Neuronal stem cell (in vitro differentiated cells): ENCODE data around the gene TMEM11.

Source experiments
- DNase-seq: peaks from one replicate; pipeline ENCODE4 v3.0.0-alpha.2; 2013; ENCODE audit warnings: low spot score
- H2AFZ ChIP-seq: one replicate; pipeline ENCODE4 v1.6.1; 2013; ENCODE audit warnings: mild to moderate bottlenecking, low read length, inconsistent platforms
- H2AK5ac ChIP-seq: 2 replicates; pipeline ENCODE4 v1.6.1; 2013; ENCODE audit warnings: low read depth, mild to moderate bottlenecking, inconsistent platforms, low read length, moderate library complexity, mixed read lengths
- H2BK120ac ChIP-seq: 2 replicates; pipeline ENCODE4 v1.6.1; 2013; ENCODE audit warnings: low read depth, mild to moderate bottlenecking, inconsistent platforms, low read length, moderate library complexity, mixed read lengths
- H2BK12ac ChIP-seq: one replicate; pipeline ENCODE4 v1.6.1; 2013; ENCODE audit warnings: low read length, inconsistent platforms
- H2BK15ac ChIP-seq: 2 replicates; pipeline ENCODE4 v1.6.1; 2013; ENCODE audit warnings: mild to moderate bottlenecking, low read length, inconsistent platforms, mixed read lengths
- H2BK5ac ChIP-seq: one replicate; pipeline ENCODE4 v1.6.1; 2013; ENCODE audit warnings: inconsistent platforms, mild to moderate bottlenecking, low read length, moderate library complexity
- H3K14ac ChIP-seq: one replicate; pipeline ENCODE4 v1.6.1; 2013; ENCODE audit warnings: low read length, inconsistent platforms
- H3K18ac ChIP-seq: 2 replicates; pipeline ENCODE4 v1.6.1; 2013; ENCODE audit warnings: low read length, inconsistent platforms
- H3K23ac ChIP-seq: 2 replicates; pipeline ENCODE4 v1.6.1; 2013; ENCODE audit warnings: low read depth, mild to moderate bottlenecking, mixed read lengths, low read length, inconsistent platforms; ENCODE audit not compliant: poor library complexity
- H3K27ac ChIP-seq: replicated peaks from 3 replicates; pipeline ENCODE4 v1.5.1; 2013; ENCODE audit warnings: low read length, inconsistent platforms
- H3K27me3 ChIP-seq, 3 experiments: 2 replicates each; pipeline ENCODE4 v1.6.1; 2013; ENCODE audit warnings: low read length in 3 of 3, mild to moderate bottlenecking in 2 of 3, inconsistent platforms in 1 of 3, low read depth in 1 of 3, mixed read lengths in 1 of 3, moderate library complexity in 1 of 3; ENCODE audit not compliant: control insufficient read depth in 3 of 3, insufficient read depth in 3 of 3
- H3K36me3 ChIP-seq, 2 donors: replicated peaks in 1 of 2; 2 replicates each; pipeline ENCODE4 v1.6.1; 2013; ENCODE audit warnings: low read length in 2 of 2; ENCODE audit not compliant: control insufficient read depth in 2 of 2, insufficient read depth in 2 of 2
- H3K4ac ChIP-seq: 2 replicates; pipeline ENCODE4 v1.6.1; 2013; ENCODE audit warnings: inconsistent platforms, mild to moderate bottlenecking, low read length, moderate library complexity
- H3K4me1 ChIP-seq, 2 donors: 1 replicate in 1 of 2; 2 replicates in 1 of 2; pipeline ENCODE4 v1.6.1; 2013; ENCODE audit warnings: low read length in 2 of 2, low read depth in 1 of 2; ENCODE audit not compliant: control insufficient read depth in 2 of 2, insufficient read depth in 1 of 2
- H3K4me2 ChIP-seq: one replicate; pipeline ENCODE4 v1.6.1; 2013; ENCODE audit warnings: mild to moderate bottlenecking, low read length, inconsistent platforms; ENCODE audit not compliant: insufficient read depth, poor library complexity, severe bottlenecking
- H3K4me3 ChIP-seq, 2 donors: 2 replicates each; pipeline ENCODE4 v1.5.1; 2013; ENCODE audit warnings: low read length in 2 of 2, mild to moderate bottlenecking in 2 of 2, inconsistent platforms in 1 of 2, moderate library complexity in 1 of 2
- H3K79me1 ChIP-seq: one replicate; pipeline ENCODE4 v1.6.1; 2013; ENCODE audit warnings: low read depth, mild to moderate bottlenecking, inconsistent platforms, low read length, moderate library complexity
- H3K9ac ChIP-seq: one replicate; pipeline ENCODE4 v1.6.1; 2013; ENCODE audit warnings: mild to moderate bottlenecking, low read depth, low read length, inconsistent platforms; ENCODE audit not compliant: poor library complexity
- H3K9me3 ChIP-seq, 2 donors: replicated peaks in 1 of 2; 2 replicates each; pipeline versions ENCODE3 to v1.6.1; 2013; ENCODE audit warnings: low read length in 2 of 2, mild to moderate bottlenecking in 2 of 2, inconsistent platforms in 1 of 2, low read depth in 1 of 2, mixed read lengths in 1 of 2, moderate library complexity in 1 of 2; ENCODE audit not compliant: control insufficient read depth in 2 of 2, insufficient read depth in 1 of 2
- H4K8ac ChIP-seq: one replicate; pipeline ENCODE4 v1.6.1; 2013; ENCODE audit warnings: low read depth, mild to moderate bottlenecking, inconsistent platforms, low read length, moderate library complexity
- H4K91ac ChIP-seq: one replicate; pipeline ENCODE4 v1.6.1; 2013; ENCODE audit warnings: low read length, low read depth, mild to moderate bottlenecking, inconsistent platforms; ENCODE audit not compliant: poor library complexity
- whole genome bisulfite sequencing, 2 donors: extraction: QIAGEN DNeasy Blood & Tissue Kit; methylation state at CpG; one replicate each; pipeline ENCODE4 v1.1.7; 2013; ENCODE audit warnings: missing lambda C conversion rate in 2 of 2, mixed read lengths in 1 of 2; ENCODE audit not compliant: insufficient read length in 2 of 2, insufficient replicate concordance in 1 of 2; ENCODE audit errors: extremely low coverage in 2 of 2; 5-methylcytosine and 5-hydroxymethylcytosine counted together

Gene TMEM11

GRCh38 chr17:21199311-21199710 lies 14.7 kb downstream of the TMEM11 start:
- Histone ChIP-seq H3K4me3 (no peak overlapping the region), H3K23ac (no peak overlapping the region), H3K36me3 (peaks cover 13 to 63% of the 10 kb centered on the region in 2 donors), H4K8ac (no peak overlapping the region), H3K27me3 (no peaks in the 10 kb centered on the region), H3K14ac (no peak overlapping the region), H2AK5ac (no peak overlapping the region), H3K27ac (no peak overlapping the region), H2BK15ac (no peak overlapping the region), H3K9ac (no peak overlapping the region), H3K4me2 (no peak overlapping the region), H2AFZ (no peak overlapping the region), H4K91ac (no peak overlapping the region), H2BK12ac (no peak overlapping the region), H3K79me1 (peaks cover 17% of the 10 kb centered on the region), H3K18ac (no peak overlapping the region), H3K4me1 (peaks cover 10 to 16% of the 10 kb centered on the region in 2 donors), H3K9me3 (no peaks in the 10 kb centered on the region), H2BK5ac (no peak overlapping the region), H3K4ac (no peak overlapping the region), H2BK120ac (no peak overlapping the region)
- WGBS, 2 donors, result no CpG with 5 or more reads among the region's 9 CpGs
- no peak for DNase-seq

- Histone ChIP-seq H2BK12ac (no peak overlapping the region), H4K8ac (no peak overlapping the region), H3K36me3 (peaks cover 15 to 66% of the 10 kb centered on the region in 2 donors), H3K9me3 (no peaks in the 10 kb centered on the region), H3K27ac (no peak overlapping the region), H3K23ac (no peak overlapping the region), H3K79me1 (peaks cover 17% of the 10 kb centered on the region), H2AFZ (no peak overlapping the region), H4K91ac (no peak overlapping the region), H3K4me1 (peaks cover 10 to 15% of the 10 kb centered on the region in 2 donors), H3K9ac (no peak overlapping the region), H2BK5ac (no peak overlapping the region), H2AK5ac (no peak overlapping the region), H3K4me3 (no peak overlapping the region), H3K18ac (no peak overlapping the region), H2BK15ac (no peak overlapping the region), H2BK120ac (no peak overlapping the region), H3K14ac (no peak overlapping the region), H3K4ac (no peak overlapping the region), H3K27me3 (no peaks in the 10 kb centered on the region), H3K4me2 (no peak overlapping the region)
- no peak for DNase-seq
- no CpG with 5 or more reads among the region's 20 CpGs for WGBS, 2 donors
Observed at GRCh38 chr17:21198411-21198810, 15.6 kb downstream of the TMEM11 start.

GRCh38 chr17:21196126-21196525 lies 17.8 kb downstream of the TMEM11 start:
- Histone ChIP-seq H3K4ac (no peak overlapping the region), H4K91ac (no peak overlapping the region), H2AK5ac (no peak overlapping the region), H2BK120ac (no peak overlapping the region), H3K4me2 (no peak overlapping the region), H4K8ac (no peak overlapping the region), H3K23ac (no peak overlapping the region), H3K4me1 (peaks cover 8 to 15% of the 10 kb centered on the region in 2 donors), H3K79me1 (peaks cover 7% of the 10 kb centered on the region), H3K27me3 (no peaks in the 10 kb centered on the region), H3K27ac (no peak overlapping the region), H3K9ac (no peak overlapping the region), H2AFZ (no peak overlapping the region), H2BK12ac (no peak overlapping the region), H2BK5ac (no peak overlapping the region), H3K4me3 (no peak overlapping the region), H3K36me3 (peaks cover 19 to 62% of the 10 kb centered on the region in 2 donors), H3K18ac (no peak overlapping the region), H3K14ac (no peak overlapping the region), H3K9me3 (no peaks in the 10 kb centered on the region), H2BK15ac (no peak overlapping the region)
- DNase-seq, result no peak
- no CpG with 5 or more reads among the region's 5 CpGs for WGBS, 2 donors

GRCh38 chr17:21194703-21195102 lies 19.3 kb downstream of the TMEM11 start:
- Histone ChIP-seq H3K27ac (no peak overlapping the region), H3K4me3 (no peak overlapping the region), H2AK5ac (no peak overlapping the region), H3K14ac (no peak overlapping the region), H2AFZ (no peak overlapping the region), H2BK5ac (no peak overlapping the region), H3K36me3 (peaks cover 19 to 71% of the 10 kb centered on the region in 2 donors), H3K4me2 (no peak overlapping the region), H3K23ac (no peak overlapping the region), H3K18ac (no peak overlapping the region), H2BK120ac (no peak overlapping the region), H3K27me3 (no peaks in the 10 kb centered on the region), H3K9ac (no peak overlapping the region), H3K9me3 (no peaks in the 10 kb centered on the region), H4K8ac (no peak overlapping the region), H3K4me1 (peaks cover 0 to 3% of the 10 kb centered on the region in 2 donors), H2BK15ac (no peak overlapping the region), H3K4ac (no peak overlapping the region), H3K79me1 (peaks cover 7% of the 10 kb centered on the region), H4K91ac (no peak overlapping the region), H2BK12ac (no peak overlapping the region)
- no peak for DNase-seq
- no CpG with 5 or more reads among the region's 5 CpGs for WGBS, 2 donors
